SK-N-SH treated with all-trans-retinoic acid at 6 μM for 48 hours (cell line): ENCODE results near the gene TMEM18.

ENCODE experiments used
- ATAC-seq: fragments of 200-7000 bp; cut with Tn5 transposase; 3 replicates; pipeline ENCODE4 v1.9.1; 2020; ENCODE audit warnings: mild to moderate bottlenecking, moderate library complexity
- ARNTL ChIP-seq: fragments of 450-650 bp; formaldehyde crosslinking; IDR thresholded peaks from 2 replicates; pipeline ENCODE4 v1.5.0; 2020; ENCODE audit warnings: low read depth, mild to moderate bottlenecking, moderate library complexity, borderline replicate concordance
- BACH2 ChIP-seq: fragments of 250-450 bp; sonication (Bioruptor Pico); IDR thresholded peaks from 2 replicates; pipeline ENCODE4 v1.9.0; 2021; ENCODE audit warnings: mild to moderate bottlenecking, borderline replicate concordance
- CREB5 ChIP-seq: fragments of 250-450 bp; sonication (Bioruptor Pico); IDR thresholded peaks from 2 replicates; pipeline ENCODE4 v1.5.1; 2020; ENCODE audit warnings: low read depth, mild to moderate bottlenecking, moderate library complexity
- CSDC2 ChIP-seq: fragments of 250-450 bp; sonication (Bioruptor Pico); IDR thresholded peaks from 2 replicates; pipeline ENCODE4 v1.5.0; 2020; ENCODE audit warnings: mild to moderate bottlenecking, moderate library complexity
- CSRNP3 ChIP-seq: fragments of 250-450 bp; sonication (Bioruptor Pico); IDR thresholded peaks from 2 replicates; pipeline ENCODE4 v1.5.1; 2021; ENCODE audit warnings: mild to moderate bottlenecking, moderate library complexity
- ESRRG ChIP-seq: fragments of 250-450 bp; sonication (Bioruptor Pico); IDR thresholded peaks from 2 replicates; pipeline ENCODE4 v1.6.1; 2021; ENCODE audit warnings: mild to moderate bottlenecking
- GLIS3 ChIP-seq: fragments of 250-450 bp; sonication (Bioruptor Pico); IDR thresholded peaks from 2 replicates; pipeline ENCODE4 v1.5.0; 2020; ENCODE audit warnings: mild to moderate bottlenecking, moderate library complexity
- ISL1 ChIP-seq: fragments of 250-450 bp; sonication (Bioruptor Pico); IDR thresholded peaks from 2 replicates; pipeline ENCODE4 v2.1.2; 2022; ENCODE audit warnings: mild to moderate bottlenecking, moderate library complexity
- OSR1 ChIP-seq: fragments of 250-450 bp; sonication (Bioruptor Pico); IDR thresholded peaks from 2 replicates; pipeline ENCODE4 v1.8.0; 2022; ENCODE audit warnings: moderate library complexity, mild to moderate bottlenecking, inconsistent platforms
- PATZ1 ChIP-seq: fragments of 250-450 bp; sonication (Bioruptor Pico); IDR thresholded peaks from 2 replicates; pipeline ENCODE4 v1.8.0; 2020; ENCODE audit warnings: mild to moderate bottlenecking, moderate library complexity, borderline replicate concordance
- POU6F1 ChIP-seq: fragments of 250-450 bp; sonication (Bioruptor Pico); IDR thresholded peaks from 2 replicates; pipeline ENCODE4 v1.8.0; 2021; ENCODE audit warnings: low read depth, mild to moderate bottlenecking, moderate library complexity, borderline replicate concordance
- PPARA ChIP-seq: fragments of 250-450 bp; sonication (Bioruptor Pico); IDR thresholded peaks from 2 replicates; pipeline ENCODE4 v1.5.0; 2020; ENCODE audit warnings: mild to moderate bottlenecking, borderline replicate concordance
- SNAI2 ChIP-seq: fragments of 250-450 bp; sonication (Bioruptor Pico); IDR thresholded peaks from 2 replicates; pipeline ENCODE4 v1.5.0; 2020; ENCODE audit warnings: mild to moderate bottlenecking, moderate library complexity
- TCF4 ChIP-seq: fragments of 250-450 bp; sonication (Bioruptor Pico); IDR thresholded peaks from 2 replicates; pipeline ENCODE4 v1.8.0; 2021; ENCODE audit warnings: mild to moderate bottlenecking, moderate library complexity, borderline replicate concordance
- TOX ChIP-seq: fragments of 250-450 bp; sonication (Bioruptor Pico); IDR thresholded peaks from 2 replicates; pipeline ENCODE4 v1.8.0; 2021; ENCODE audit warnings: mild to moderate bottlenecking, moderate library complexity, borderline replicate concordance
- ZC3H10 ChIP-seq: fragments of 250-450 bp; sonication (Bioruptor Pico); IDR thresholded peaks from 2 replicates; pipeline ENCODE4 v1.5.1; 2021; ENCODE audit warnings: mild to moderate bottlenecking, moderate library complexity
- ZFP3 ChIP-seq: fragments of 250-450 bp; sonication (Bioruptor Pico); IDR thresholded peaks from 2 replicates; pipeline ENCODE4 v1.5.0; 2020; ENCODE audit warnings: mild to moderate bottlenecking, moderate library complexity
- ZFP30 ChIP-seq: fragments of 450-650 bp; formaldehyde crosslinking; IDR thresholded peaks from 2 replicates; pipeline ENCODE4 v1.5.0; 2022; ENCODE audit warnings: mild to moderate bottlenecking, moderate library complexity
- ZNF565 ChIP-seq: fragments of 450-650 bp; formaldehyde crosslinking; conservative IDR thresholded peaks from 2 replicates; pipeline ENCODE4 v1.5.0; 2020; ENCODE audit warnings: low read depth, mild to moderate bottlenecking, moderate library complexity
- ZNF70 ChIP-seq: fragments of 450-650 bp; formaldehyde crosslinking; IDR thresholded peaks from 2 replicates; pipeline ENCODE4 v1.5.0; 2020; ENCODE audit warnings: mild to moderate bottlenecking, moderate library complexity
- ZNF8 ChIP-seq: fragments of 450-650 bp; formaldehyde crosslinking; IDR thresholded peaks from 2 replicates; pipeline ENCODE4 v1.5.0; 2020; ENCODE audit warnings: mild to moderate bottlenecking, moderate library complexity

Gene TMEM18

GRCh38 chr2:690799-691198, 13.6 kb upstream of the TMEM18 start:
- no peak for ATAC-seq

GRCh38 chr2:689877-690510, 12.8 kb upstream of the TMEM18 start:
- no peak for ATAC-seq
- TF ChIP-seq TOX (CRISPR knock-in tag) (no peak), GLIS3 (CRISPR knock-in tag) (no peak), POU6F1 (no peak), OSR1 (no peak), ZC3H10 (CRISPR knock-in tag) (no peak), TCF4 (CRISPR knock-in tag) (no peak), PATZ1 (CRISPR knock-in tag) (no peak), CSDC2 (no peak), CREB5 (CRISPR knock-in tag) (no peak), ZFP3 (CRISPR knock-in tag) (no peak), ZNF8 (CRISPR knock-in tag) (no peak), SNAI2 (CRISPR knock-in tag) (no peak)
- TF ChIP-seq, all 23 proteins: peak for 0

More at GRCh38 chr2:690799-691198, 13.6 kb upstream of the TMEM18 start:
- TF ChIP-seq CSRNP3 (CRISPR knock-in tag) = no peak
- TF ChIP-seq ESRRG (CRISPR knock-in tag) = no peak
- no peak for TF ChIP-seq ZFP3 (CRISPR knock-in tag)
- TF ChIP-seq ZNF70 = no peak
- TF ChIP-seq OSR1 = no peak
- TF ChIP-seq SNAI2 (CRISPR knock-in tag) = no peak
- no peak for TF ChIP-seq ARNTL (CRISPR knock-in tag)
- TF ChIP-seq CREB5 (CRISPR knock-in tag) = no peak
- no peak for TF ChIP-seq CSDC2
- no peak for TF ChIP-seq BACH2
- no peak for TF ChIP-seq POU6F1
- TF ChIP-seq ISL1 (CRISPR knock-in tag) = no peak
- TF ChIP-seq TOX (CRISPR knock-in tag) = no peak
- TF ChIP-seq PPARA (CRISPR knock-in tag) = no peak
- TF ChIP-seq ZNF565 (CRISPR knock-in tag) = no peak
- TF ChIP-seq ZNF8 (CRISPR knock-in tag) = no peak

- no peak for TF ChIP-seq PPARA (CRISPR knock-in tag)
- no peak for TF ChIP-seq ARNTL (CRISPR knock-in tag)
- no peak for TF ChIP-seq ZFP30 (CRISPR knock-in tag)
- no peak for TF ChIP-seq OSR1
- no peak for TF ChIP-seq ZNF565 (CRISPR knock-in tag)
- no peak for TF ChIP-seq TOX (CRISPR knock-in tag)
- no peak for TF ChIP-seq CSDC2
- no peak for TF ChIP-seq ISL1 (CRISPR knock-in tag)
- no peak for TF ChIP-seq POU6F1
- TF ChIP-seq ZFP3 (CRISPR knock-in tag) = no peak
- no peak for ATAC-seq
Observed at GRCh38 chr2:689237-689636, 12.0 kb upstream of the TMEM18 start.
